ENCODE results near the gene DHDH.
A peak's percentile ranks its signal among the peaks of the same experiment; 100 is the strongest.

Gene DHDH

DNA sequence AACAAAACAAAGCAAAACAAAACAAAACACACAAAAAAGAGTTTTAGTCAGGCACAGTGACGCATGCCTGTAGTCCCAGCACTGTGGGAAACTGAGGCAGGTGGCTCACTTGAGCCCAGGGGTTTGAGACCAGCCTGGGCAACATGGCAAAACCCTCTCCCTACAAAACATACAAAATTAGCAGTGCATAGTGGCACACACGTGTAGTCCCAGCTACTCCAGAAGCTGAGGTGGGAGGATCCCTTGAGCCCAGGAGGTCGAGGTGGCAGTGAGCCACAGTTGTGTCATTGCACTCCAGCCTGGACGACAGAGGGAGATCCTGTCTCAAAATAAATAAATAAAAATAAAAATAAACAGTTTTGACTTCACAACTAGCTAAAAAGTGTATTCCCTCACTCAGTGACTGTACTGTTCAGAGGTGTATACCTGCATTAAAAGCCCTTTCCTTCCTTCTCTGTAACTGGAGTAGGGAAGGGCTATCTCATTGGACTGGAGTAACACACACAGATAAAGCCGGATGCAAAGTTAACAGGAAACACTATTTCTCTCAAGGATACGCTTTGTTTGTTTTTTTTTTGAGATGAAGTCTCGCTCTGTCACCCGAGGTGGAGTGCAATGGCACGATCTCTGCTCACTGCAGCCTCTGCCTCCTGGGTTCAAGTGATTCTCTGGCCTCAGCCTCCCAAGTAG, 17.5 kb downstream of the DHDH start:
- no peak for DNase-seq

DNA sequence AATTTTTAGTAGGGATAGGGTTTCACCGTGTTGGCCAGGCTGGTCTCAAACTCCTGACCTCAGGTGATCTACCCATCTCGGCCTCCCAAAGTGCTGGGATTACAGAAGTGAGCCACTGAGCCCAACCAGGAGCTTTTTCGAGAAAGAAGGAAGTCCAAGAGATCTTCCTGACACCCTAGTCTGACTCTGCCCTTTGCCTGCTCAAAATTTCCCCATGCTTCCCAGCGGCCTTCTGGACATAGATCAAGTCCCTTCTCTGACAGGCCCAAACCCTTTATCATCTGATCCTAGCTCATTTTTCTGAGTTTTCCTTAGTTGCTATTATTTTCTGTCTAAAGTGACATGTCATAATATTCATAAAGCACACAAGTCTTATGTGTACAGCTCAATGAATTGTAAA, 19.6 kb downstream of the DHDH start:
- DNase-seq: no peak

DNA sequence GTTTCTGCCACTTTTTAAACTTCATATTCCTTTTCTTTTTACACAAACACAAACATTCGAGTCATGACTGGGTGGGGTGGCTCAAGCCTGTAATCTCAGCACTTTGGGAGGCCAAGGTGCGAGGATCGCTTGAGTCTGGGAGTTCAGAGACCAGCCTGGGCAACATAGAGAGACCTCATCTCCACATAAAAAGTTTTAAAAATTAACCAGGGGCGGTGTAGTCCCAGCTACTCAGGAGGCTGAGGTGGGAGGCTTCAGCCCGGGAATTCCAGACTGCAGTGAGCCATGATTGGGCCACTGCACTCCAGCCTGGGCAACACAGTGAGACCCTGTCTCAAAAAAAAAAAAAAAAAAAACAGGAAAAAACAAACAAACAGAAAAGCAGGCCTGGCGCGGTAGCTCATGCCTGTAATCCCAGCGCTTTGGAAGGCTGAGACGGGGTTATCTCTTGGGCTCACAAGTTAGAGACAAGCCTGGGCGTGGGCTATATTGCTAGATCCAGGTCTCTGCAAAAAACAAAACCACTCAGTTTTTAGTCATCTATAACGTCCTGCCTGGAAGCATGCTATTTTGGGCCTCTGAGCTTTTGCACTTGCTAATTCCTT, 20.6 kb downstream of the DHDH start:
- DNase-seq: no peak

DNA sequence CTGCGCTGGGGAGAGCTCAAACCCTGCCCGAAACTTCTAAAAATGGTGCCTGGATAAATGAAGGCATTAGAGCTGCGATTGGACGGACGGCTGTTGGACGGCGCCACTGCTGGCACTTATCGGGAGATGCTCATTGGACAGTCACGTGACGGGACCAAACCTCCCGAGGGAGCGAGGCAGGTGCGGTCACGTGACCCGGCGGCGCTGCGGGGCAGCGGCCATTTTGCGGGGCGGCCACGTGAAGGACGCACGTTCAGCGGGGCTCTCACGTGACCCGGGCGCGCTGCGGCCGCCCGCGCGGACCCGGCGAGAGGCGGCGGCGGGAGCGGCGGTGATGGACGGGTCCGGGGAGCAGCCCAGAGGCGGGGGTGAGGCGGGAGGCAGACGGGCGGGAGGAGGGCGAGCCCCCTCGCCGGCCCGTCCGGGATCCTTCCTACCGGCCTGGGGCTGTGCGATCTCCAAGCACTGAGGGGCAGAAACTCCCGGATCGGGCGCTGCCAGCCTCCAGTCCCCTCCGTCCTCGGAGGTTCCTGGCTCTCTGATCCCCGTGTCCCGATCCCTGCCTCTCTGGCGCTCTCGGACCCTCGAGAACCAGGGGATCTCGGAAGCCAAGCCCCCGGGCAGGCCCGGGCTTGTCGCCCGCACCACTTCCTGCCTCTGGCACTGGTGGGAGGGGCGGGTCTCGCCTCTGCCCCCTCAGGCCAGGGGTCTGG, 21.3 kb downstream of the DHDH start, which contains the start of gene BAX:
Gene BAX, plus strand, starts transcription at position 281 of the 713 bp plus-strand sequence. Its CDS starts 54 bp downstream, at position 335.
- peak; percentile 98 for DNase-seq

DNA sequence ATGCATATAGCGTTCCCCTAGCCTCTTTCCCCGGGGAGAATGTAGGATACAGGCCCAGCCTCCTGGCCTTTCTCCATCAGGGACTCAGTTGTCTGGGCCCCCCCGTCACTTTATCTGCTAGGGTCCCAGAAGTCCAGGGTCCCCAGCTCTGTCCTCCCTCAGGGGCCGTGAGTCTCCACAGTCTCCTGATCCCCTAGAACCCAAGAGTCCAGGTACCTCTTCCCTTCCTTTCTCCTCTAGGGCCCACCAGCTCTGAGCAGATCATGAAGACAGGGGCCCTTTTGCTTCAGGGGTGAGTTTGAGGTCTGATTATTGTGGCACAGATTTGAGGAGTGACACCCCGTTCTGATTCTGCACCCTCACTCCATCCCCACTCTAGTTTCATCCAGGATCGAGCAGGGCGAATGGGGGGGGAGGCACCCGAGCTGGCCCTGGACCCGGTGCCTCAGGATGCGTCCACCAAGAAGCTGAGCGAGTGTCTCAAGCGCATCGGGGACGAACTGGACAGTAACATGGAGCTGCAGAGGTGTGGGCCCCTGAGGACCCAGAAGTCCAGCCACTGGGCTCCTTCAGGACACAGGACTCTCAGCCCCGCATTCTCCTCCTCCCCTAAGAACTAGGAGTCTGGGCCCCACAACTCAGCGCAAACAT, 21.9 kb downstream of the DHDH start:
- no peak for DNase-seq

DNA sequence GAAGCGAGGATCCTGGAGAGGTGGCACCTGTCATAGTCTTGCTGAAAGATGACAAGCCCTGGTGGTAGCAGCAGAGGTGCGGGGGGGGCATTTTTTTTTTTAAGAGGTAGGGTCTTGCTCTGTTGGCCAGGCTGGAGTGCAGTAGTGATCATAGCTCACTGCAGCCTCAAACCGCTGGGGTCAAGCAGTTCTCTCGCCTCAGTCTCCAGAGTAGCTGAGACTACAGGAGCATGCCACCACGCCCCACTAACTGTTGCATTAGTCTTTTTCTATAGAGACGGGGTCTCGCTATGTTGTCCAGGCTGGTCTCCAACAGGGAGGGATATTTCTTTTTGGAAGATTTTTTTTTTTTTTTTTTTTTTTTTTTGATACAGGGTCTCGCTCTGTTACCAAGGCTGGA, 24.5 kb downstream of the DHDH start:
- no peak for DNase-seq

DNA sequence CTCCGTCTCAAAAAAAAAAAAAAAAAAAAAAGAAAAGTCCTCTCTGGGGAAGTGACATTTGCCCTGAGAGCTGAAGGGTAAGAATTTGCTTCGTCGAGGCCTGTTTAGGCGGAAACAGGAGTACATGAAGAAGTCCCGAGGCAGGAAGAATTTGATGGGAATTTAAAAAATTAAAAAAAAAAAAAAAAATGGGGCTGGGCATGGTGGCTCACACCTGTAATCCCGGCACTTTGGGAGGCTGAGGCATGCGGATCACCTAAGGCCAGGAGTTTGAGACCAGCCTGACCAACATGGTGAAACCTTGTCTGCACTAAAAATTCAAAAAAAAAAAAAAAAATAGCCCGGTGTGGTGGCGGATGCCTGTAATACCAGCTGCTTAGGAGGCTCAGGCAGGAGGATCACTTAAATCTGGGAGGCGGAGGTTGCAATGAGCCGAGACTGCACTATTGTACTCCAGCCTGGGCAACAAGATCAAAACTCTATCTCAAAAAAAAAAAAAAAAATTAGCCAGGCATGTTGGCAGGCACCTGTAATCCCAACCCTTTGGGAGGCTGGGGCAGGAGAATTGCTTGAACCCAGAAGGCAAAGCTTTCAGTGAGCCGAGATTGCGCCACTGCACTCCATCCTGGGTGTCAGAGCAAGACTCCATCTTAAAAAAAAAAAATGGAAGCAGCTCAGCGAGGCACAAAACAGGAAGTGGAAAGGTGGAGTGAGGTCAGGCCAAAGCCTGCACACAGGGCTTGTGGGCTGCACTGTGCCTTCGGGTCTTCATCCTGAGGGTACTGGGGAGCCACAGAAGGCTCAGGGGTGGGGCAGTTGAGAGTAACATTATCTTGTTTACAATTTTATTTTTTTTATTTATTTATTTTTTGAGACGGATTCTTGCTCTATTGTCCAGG, 26.1 kb downstream of the DHDH start:
- DNase-seq: no peak

DNA sequence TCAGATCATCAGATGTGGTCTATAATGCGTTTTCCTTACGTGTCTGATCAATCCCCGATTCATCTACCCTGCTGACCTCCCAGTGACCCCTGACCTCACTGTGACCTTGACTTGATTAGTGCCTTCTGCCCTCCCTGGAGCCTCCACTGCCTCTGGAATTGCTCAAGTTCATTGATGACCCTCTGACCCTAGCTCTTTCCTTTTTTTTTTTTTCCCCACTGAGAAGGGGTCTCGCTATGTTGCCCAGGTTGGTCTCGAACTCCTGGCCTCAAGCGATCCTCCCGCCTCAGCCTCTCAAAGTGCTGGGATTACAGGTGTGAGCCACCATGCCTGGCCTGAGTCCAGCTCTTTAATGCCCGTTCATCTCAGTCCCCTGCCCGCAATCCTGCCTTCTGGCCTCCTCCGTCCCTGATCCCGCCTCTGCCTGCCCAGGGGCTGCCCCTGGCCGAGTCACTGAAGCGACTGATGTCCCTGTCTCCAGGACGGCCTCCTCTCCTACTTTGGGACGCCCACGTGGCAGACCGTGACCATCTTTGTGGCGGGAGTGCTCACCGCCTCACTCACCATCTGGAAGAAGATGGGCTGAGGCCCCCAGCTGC, 27.7 kb downstream of the DHDH start:
- DNase-seq: no peak

DNA sequence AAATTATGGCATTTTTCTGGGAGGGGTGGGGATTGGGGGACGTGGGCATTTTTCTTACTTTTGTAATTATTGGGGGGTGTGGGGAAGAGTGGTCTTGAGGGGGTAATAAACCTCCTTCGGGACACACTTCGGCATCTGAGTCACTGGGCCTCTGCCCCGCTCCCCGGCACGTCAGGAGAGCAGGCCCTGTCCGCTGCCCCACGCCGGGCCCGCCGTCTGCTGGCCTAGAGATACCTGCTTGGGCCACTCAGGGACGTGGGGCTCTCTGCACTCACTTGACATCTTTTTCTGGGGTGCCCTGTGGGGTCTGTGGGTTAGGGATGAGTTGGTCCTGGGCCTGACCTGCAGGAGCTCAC, 28.2 kb downstream of the DHDH start:
- DNase-seq: no peak

DNA sequence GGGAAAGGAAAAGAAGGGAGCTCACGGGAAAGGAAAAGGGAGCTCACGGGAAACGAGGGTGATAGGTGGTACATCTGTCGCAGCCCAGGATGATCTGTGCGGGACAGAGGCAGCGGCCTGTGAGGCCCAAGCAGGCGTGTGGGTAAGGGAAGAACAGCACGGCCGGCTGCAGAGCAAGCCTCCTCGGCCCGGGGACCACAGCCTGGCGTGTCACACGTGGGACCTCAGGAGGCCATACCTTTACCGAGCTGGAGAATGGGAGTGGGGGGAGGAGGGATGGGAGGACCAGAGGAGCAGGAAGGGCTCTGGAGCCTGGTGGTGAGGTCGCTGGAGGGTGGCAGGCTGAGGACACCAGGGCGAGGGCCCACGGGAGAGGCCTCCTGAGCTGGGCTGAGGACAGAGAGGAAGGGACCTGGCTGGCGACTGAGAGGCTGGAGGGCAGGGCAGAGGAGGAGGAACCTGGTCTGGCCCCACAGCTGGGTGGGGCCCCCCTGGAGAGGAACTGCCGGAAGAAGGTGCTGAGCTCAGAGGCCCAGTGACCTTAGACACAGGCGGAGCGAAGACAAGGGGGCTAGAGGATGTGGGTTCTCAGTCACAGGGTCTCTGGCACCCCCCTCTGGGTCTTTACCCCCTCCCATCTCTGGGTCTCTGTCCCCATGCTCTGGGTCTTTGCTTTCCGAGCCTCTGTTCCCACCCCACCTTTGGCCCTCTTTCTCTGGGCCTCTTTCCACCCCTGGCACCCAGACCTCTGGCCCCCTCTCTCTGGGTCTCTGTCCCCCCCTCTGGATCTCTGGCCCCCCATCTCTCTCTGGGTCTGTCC, 28.7 kb downstream of the DHDH start:
- peak; percentile 37 for DNase-seq

DNA sequence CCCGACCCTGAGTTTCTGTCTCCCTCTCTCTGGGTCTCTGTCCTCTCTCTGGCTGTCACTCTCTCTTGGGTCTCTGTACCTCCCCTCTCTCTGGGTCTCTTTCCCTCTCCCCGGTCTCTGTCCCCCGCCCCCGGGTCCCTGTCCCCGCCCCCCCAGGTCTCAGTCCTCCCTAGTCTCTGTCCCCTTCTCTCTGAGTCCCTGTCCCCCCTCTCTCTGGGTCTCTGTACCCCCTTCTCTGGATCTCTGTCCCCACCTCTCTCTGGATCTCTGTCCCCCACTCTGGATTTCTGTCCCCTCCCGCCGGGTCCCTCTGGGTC, 29.3 kb downstream of the DHDH start:
- no peak for DNase-seq

DNA sequence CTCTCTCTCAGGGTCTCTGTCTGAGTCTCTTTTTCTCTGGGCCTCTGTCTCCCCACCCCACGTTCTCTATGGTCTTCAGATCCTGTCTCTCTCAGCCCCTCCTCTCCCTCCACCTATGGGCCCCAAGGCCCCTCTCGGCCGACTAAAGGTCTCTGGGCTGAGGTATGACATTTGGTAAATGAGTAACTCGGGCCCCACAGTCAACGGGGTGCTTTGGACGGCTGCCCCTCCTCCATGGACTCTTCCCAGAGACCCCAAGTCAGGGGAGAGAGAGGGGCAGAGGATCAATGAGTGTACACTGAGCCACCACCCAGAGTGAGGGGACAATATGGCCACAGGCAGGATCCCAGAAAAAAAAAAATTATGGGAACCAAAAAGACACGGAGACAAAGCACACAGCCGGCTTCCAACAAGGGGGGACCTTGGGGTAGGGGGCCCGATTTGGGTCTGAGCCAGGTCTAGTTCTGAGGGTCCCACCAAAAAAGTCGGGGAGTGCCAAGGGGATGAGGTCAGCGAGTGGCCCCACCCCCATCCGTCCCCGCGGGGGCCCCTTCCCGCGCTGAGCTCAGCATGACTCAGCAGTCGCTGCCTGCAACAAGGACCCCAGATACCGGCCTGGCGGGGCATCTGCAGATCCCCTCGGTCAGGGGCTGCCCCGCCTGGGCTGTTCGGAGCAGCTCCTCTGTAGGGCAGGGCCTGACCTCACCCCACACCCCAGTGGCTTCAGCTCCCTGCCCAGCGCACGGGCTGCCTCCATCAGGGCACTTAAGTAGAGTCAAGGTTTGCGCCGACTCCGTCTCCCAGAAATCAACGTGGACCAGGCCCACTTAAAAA, 30.1 kb downstream of the DHDH start:
- peak; percentile 81 for DNase-seq

DNA sequence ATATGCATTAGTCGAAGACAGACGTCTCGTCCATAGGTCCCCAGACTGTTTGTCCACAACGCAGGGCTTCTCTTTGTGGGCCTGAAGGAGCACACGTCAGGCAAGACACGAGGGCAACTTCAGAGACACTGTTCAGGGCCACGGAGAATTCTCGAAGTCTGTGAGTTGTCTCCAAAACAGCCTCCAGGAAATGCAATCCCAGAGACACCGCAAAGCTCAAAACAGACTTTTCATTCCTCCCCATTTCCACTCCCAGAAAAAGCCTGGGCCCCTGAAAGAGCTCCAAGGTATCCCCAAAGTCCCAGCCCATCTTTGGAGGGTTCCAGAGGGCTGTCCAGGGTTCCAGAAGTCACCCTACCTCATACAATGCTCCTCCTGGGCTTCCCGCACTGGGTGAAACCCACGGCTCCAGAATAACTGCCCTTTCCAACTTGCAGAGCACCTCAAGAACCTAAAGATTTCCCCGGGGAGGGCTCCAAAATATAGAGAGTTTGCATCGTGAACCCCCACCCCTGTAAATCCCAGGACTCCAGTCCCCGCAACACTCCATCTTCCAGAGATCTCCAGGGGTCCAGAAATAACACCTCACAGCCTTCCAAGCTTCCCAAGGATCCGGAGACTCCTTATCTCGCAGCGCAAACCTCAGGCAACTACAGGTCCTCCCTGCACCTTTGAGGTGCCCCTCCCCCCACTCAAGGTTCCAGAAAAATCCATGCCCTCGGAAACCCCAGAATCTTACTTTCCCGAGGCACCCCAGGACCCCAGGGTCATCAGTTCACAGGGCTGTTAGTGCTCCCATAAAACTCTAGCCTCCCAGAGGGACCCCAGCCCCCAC, 30.9 kb downstream of the DHDH start:
- peak; percentile 15 for DNase-seq

DNA sequence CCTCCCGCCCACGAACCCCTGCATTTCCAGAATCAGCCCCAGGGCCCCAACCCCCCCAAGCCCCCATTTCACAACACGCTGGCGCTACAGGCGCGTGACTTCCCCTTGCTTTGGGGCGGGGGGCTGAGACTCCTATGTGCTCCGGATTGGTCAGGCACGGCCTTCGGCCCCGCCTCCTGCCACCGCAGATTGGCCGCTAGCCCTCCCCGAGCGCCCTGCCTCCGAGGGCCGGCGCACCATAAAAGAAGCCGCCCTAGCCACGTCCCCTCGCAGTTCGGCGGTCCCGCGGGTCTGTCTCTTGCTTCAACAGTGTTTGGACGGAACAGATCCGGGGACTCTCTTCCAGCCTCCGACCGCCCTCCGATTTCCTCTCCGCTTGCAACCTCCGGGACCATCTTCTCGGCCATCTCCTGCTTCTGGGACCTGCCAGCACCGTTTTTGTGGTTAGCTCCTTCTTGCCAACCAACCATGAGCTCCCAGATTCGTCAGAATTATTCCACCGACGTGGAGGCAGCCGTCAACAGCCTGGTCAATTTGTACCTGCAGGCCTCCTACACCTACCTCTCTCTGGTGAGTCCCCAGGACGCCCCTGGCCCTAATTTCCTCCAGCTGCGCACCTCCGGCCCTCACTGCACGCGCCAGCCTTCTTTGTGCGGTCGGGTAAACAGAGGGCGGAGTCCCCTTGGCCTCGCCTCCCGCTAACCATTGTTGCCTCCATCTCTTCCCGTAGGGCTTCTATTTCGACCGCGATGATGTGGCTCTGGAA, 31.7 kb downstream of the DHDH start, which contains the start of gene FTL:
Gene FTL, plus strand, starts transcription at position 270 of the 766 bp plus-strand sequence. Its CDS starts 199 bp downstream, at position 469.
- peak; percentile 94 for DNase-seq

DNA sequence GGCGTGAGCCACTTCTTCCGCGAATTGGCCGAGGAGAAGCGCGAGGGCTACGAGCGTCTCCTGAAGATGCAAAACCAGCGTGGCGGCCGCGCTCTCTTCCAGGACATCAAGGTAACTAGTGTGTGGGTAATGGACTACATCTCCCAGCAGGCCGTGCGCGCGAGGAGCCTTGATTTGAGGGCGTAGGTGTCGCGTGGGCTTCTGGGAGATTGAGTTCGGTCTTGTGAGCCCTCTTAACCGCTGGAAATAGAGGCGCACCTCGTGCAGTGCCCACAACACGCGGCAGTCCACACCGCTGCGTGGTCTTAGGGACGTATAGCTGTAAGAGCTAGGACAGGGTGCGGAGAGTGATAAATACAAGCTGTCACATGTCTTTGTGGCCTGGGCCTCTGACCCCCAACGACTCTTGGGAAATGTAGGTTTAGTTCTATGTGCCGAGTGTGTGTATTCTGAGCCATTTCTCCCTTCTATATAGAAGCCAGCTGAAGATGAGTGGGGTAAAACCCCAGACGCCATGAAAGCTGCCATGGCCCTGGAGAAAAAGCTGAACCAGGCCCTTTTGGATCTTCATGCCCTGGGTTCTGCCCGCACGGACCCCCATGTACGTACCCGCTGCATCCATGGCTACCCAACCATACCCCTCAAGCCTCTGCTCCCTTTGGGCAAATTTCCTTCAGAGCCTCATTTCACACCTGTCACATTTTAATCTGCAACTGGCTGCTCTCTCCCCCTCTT, 32.5 kb downstream of the DHDH start:
- DNase-seq: peak; percentile 94

DNA sequence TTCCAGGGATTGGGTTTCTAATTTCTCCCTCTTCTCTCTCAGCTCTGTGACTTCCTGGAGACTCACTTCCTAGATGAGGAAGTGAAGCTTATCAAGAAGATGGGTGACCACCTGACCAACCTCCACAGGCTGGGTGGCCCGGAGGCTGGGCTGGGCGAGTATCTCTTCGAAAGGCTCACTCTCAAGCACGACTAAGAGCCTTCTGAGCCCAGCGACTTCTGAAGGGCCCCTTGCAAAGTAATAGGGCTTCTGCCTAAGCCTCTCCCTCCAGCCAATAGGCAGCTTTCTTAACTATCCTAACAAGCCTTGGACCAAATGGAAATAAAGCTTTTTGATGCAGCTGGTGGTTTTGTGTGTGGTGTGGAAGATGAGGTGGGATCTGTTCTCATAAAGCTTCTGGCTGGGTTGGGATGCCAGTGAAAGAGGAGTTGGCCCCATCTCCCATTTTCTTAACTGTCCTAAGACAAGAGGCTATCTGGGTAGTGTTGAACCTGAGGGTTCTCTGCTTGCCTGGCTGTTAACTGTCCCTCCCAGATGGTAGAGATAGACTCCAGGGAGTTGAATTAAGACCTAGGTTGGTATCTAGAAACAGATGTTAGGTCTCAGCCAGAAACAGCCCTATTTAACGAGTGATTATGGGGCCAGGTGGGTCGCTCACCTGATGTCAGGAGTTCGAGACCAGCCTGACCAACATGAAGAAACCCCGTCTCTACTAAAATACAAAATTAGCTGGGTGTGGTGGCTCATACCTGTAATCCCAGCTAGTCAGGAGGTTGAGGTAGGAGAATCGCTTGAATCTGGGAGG, 33.2 kb downstream of the DHDH start:
- DNase-seq: peak; percentile 17

Measured in activated CD4-positive, alpha-beta T cell treated with anti-CD3 and anti-CD28 coated beads for 48 hours (primary cell).